ENCODE measurements around the gene CHST11.

Gene CHST11

DNA sequence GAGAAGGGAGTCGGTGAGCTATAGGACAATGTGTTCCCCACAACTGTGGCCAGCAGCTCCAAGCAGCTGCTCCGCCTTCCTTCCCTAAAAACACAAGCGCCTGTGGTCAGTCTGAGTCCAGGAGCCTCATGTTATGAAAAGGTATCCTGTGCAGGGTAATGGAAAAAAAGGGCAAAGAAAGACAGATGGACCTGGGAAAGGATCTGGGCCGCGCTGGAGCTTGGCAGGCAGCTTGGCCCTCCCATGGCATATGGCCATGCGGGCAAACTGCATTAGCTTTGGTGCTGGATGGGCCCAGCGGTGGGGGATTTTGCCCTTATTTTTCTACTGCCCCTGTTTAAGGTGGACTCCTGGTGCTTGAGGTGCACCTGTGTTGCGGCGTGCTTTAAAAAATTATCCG, 23.7 kb upstream of the CHST11 start:
- no peak for TF ChIP-seq CTCF (IDR thresholded peaks at IDR 0.05)

DNA sequence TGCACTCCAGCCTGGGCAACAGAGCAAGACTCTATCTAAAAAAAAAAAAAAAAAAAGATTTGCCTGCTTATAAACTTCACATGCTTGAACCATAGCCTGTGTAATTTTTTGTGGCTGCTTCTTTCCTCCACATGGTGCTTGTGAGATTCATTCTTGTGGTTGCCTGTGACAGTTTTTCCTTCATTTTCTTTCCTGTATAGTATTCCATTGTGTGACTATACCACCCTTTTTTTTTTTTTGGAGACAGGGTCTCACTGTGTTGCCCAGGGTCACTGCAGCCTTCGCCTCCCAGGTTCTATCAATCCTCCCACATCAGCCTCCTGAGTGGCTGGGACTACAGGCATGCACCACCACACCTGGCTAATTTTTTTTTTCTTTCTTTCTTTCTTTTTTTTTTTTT, 22.6 kb upstream of the CHST11 start:
- TF ChIP-seq CTCF (IDR thresholded peaks at IDR 0.05) = no peak

DNA sequence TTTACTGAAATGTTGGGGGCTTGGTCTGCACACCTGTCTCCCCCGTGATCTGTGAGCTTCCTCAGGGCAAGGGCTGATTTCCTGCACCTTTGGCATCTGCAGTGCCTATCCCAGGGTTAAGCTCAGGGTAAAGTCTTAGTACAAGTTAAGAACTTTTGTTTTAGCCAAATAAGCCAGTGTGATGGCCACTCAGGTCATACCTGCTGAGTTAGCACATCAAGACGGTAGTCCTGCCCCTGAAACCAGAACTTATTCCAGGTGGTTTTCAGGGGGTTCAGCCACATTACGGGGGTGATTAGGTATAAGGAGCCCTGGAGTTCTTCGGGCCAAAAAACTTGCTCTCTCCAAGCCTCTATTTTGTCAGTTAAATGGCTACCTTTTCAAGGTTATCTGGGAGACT, 21.6 kb upstream of the CHST11 start:
- no peak for TF ChIP-seq CTCF (IDR thresholded peaks at IDR 0.05)

DNA sequence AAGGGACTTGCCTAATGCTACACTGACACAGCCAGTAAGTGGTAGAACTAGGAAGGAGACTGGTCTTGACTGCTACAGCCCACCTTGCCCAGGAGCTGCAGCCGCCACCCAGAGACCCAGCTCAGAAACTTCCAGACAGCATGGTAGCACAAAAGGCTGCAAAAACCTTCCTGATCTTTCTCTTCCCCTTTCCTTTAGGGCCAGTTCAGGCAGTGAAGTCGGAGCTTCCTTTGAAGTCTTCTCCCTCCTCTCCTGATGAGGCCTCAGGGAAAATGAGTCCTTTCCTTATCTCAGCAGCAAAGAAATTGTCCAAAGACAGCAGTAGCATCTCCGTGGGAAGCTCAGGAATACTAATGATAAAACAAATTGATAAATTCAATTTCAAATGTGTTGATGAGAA, 21.0 kb upstream of the CHST11 start:
- TF ChIP-seq CTCF (IDR thresholded peaks at IDR 0.05) = no peak

GRCh38 chr12:104436790-104437189, 20.0 kb upstream of the CHST11 start:
- TF ChIP-seq CTCF (IDR thresholded peaks at IDR 0.05) = no peak

DNA sequence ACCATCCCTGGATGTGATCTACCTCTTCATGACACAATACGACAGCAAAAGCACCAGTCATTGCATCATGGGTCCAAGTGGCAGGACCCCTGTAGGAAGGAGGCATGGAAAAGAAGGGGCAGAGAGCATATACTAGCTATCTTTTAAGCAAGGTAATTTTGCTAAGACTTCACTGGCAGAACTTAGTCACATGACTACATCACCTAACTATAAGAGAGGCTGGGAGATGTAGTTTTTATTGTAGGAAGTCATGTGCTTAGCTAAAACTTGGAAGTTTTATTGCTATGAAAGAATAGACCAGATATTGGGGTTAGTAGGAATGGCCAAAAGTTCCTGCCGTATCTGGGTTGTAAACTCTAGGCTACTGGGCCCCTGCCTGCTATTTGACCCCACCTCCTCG, 18.6 kb upstream of the CHST11 start:
- TF ChIP-seq CTCF (IDR thresholded peaks at IDR 0.05) = no peak

GRCh38 chr12:104439137-104439536, 17.6 kb upstream of the CHST11 start:
- TF ChIP-seq CTCF (IDR thresholded peaks at IDR 0.05) = no peak

GRCh38 chr12:104443008-104443407, 13.7 kb upstream of the CHST11 start:
- TF ChIP-seq CTCF (IDR thresholded peaks at IDR 0.05) = no peak
